LNCAP (cell line): ENCODE measurements around the gene SPATA6.

ENCODE experiments used
- CTCF ChIP-seq: fragments of 450-650 bp; IDR thresholded peaks from 2 replicates; pipeline ENCODE4 v1.5.1; 2017; ENCODE audit warnings: mild to moderate bottlenecking

The SPATA6 gene

GRCh38 chr1:48344373-48344772 lies 127.6 kb downstream of the SPATA6 start:
- no peak for TF ChIP-seq CTCF

- no peak for TF ChIP-seq CTCF
Measured at GRCh38 chr1:48341221-48341620, 130.8 kb downstream of the SPATA6 start.

- no peak for TF ChIP-seq CTCF
Measured at GRCh38 chr1:48338257-48338656, 133.7 kb downstream of the SPATA6 start.

GRCh38 chr1:48333316-48333715 lies 138.7 kb downstream of the SPATA6 start:
- TF ChIP-seq CTCF, result no peak

- no peak for TF ChIP-seq CTCF
Measured at GRCh38 chr1:48332115-48332514, 139.9 kb downstream of the SPATA6 start.

- no peak for TF ChIP-seq CTCF
Measured at GRCh38 chr1:48329905-48330304, 142.1 kb downstream of the SPATA6 start.

- no peak for TF ChIP-seq CTCF
Measured at GRCh38 chr1:48329486-48329885, 142.5 kb downstream of the SPATA6 start.

- TF ChIP-seq CTCF, result no peak
Measured at GRCh38 chr1:48309564-48310082, 162.4 kb downstream of the SPATA6 start.
